NCI-H526 treated with DMSO at 0.1 percent for 48 hours (cell line): ENCODE results near the gene KRT79.
"Not testable (repeated sequence)": the region's sequence is repeated elsewhere in the genome, so short reads cannot be mapped to it uniquely, and the experiment has no call there.

ENCODE experiments used
- DNase-seq: peaks from one replicate; lab custom pipeline; 2025; lab: John Stamatoyannopoulos, UW

The KRT79 gene

DNA sequence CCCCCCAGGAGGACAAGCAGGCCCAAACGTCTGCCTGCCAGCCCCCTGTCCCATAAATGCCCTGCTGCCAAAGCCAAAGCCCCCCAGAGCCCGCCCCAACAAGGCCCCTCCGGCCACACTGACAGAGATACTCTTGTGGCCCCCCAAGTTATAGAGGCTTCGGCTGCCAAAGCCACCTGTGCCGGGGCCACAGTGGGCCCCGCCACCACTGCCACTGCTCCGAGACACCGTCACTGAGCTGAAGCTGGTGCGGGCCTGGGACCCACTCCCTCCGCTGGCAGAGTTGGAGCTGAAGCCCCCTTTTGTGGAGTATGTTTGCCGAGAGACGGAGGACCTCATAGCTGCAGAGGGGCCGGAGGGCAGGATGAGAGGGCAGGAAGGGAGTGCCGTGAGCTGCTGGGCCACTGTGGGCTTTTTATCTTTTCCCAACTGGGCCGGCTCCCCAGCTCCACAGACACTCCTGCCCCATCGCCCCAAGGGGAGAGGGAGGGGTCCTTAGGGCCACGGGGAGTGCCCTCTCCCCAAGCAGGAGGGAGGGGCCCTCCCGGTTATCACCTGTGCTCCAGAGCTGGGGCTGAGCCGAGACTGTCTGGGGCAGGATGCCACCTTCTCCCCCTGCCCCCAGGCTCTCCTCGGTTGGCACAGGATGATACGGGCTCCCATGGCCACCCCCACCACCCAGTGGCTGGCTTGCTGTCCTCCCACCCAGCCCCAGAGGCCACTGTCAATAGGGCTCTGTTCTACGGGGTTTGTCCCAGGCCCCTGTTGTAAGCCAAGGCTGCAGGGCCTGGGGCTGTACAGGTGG lies at the start of gene KRT79:
Gene KRT79 (minus strand): TSS at position 390 of the 805 bp plus-strand sequence. CDS start 51 bp downstream, at position 339.
- no peak for DNase-seq

DNA sequence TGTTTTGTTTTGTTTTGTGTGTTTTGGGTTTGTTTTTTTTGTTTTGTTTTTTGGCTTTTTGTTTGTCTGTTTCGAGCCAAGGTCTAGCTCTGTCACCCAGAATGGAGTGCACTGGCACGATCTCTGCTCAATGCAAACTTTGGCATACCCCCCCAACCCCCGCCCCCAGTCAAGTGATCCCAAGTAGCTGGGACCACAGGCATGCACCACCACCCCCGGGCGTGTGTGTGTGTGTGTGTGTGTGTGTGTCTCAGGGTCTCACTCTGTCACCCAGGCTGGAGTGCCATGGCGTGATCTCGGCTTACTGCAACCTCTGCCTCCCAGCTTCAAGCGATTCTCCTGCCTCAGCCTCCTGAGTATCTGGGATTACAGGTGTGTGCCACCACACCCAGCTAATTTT lies 46.4 kb upstream of the KRT79 start:
- not testable (repeated sequence) for DNase-seq

DNA sequence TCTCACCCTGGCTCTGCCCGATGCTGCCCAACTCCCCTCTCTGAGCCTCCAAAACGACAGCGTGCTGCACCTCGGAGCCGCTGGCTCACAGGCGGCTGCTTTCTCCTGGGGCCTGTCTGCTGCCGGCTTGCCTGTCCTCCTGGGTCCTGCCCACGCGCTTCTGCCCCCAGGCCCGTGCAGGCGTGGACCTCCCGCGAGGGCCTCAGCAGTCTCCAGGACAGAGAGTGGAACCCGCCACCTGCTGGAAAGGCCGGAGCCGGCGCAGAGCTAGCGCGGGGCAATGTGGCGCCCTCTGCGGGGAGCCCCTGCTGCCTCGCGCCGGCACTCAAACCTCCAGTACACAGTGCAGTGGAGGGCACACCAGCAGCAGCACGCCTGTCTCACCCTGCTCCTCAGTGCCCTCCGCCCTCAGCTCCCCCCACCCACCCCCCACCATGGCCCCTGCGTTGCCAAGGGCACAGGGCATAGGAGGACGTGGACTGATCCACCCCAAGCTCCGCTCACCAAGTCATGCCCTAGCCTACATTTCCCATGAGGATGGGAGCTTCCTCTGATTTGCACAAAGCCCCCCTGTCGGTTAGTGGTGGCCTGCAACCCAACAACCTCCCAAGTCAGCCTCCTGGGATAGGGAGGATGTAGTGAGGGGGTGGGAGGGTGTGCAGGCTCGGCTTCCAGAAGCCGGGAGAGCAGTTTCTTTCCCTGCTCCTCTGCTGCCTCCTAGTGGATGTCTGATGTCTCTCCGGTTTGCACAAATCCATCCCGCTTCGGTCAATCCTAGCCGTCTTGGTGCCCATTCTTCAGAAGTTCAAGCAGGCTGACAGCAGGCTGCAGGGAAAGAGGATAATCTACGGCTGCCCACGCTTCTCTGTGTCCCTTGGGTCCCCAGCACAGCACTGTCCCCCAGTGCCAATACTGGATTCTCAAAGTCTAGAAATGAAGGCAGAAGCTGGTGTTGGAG lies 45.6 kb upstream of the KRT79 start:
- peak; percentile 86 for DNase-seq

DNA sequence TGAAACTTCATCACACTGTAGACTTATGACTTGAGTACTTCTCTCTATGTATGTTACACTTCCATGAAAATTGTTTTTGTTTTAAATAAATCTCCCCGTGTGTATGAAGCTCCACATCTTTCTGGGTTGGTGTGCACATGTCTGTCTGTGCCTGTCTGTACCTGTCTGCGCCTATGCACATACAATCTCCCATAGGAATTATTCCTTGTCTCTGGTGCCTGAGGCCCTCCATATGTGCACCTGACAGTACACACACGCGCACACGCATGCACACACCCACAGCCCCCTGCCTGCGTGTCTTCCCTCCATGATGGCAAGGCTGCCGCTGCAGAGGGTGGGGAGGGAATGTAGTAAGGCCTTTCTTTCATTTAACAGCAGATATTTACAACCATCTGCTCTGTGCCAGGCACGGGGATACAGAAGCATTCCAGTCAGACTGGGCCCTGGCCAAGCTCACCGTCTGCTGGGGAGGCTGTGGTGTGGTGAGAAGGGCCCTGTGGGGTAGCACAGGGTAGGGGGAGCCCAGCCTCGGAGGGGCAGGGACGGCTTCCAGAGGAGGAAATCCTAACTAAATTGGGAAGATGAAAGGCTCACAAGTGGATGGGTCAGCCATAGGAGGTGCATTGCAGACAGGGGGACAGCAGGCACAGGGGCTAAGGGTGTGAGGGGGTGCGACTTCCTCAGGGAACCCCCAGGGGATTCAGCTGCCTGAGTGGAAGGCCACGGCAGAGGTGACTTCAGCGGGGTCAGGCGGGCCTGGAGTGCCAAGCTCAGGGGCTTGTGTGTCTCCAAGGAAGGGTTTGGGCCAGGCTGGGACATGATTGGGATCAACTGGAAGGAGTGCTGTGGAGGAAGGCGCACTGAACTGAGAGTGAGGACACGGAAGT lies 44.6 kb upstream of the KRT79 start:
- DNase-seq: no peak

DNA sequence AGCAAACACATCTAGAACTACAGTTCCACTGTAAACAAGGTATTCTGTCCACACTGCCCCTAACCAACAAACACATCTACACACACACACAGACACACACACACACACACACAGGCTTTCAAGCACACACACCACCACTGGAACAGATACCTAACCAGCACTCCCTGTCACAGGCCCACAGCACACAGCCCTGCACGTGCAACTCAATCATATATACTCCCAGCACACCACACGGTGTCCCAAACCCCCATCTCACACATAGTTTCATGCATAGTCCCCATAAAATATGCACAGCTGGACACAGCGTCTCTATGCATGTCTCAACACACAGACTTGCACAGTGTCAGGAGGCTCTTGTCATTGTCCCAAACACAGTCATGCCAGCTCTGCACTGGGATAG lies 43.1 kb upstream of the KRT79 start:
- DNase-seq: no peak

DNA sequence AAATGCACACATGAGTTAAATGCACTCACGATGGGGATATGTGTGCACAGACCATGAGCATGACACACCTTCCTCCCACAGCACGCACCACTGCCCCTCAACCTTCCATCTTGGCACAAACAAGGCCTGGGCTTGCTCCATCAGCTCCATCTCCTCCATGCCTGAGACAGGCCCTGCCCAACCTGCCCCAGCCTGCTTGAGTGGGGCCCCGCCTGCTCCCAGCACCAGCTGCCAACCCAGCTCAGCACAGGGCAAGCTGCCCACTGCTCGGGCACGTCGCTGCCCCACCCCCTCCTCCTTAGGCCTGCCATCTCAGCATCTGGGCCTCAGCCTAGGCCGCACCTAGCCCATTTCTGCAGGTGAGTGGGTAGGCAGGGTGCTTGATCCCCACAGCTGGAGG lies 42.3 kb upstream of the KRT79 start:
- no peak for DNase-seq

DNA sequence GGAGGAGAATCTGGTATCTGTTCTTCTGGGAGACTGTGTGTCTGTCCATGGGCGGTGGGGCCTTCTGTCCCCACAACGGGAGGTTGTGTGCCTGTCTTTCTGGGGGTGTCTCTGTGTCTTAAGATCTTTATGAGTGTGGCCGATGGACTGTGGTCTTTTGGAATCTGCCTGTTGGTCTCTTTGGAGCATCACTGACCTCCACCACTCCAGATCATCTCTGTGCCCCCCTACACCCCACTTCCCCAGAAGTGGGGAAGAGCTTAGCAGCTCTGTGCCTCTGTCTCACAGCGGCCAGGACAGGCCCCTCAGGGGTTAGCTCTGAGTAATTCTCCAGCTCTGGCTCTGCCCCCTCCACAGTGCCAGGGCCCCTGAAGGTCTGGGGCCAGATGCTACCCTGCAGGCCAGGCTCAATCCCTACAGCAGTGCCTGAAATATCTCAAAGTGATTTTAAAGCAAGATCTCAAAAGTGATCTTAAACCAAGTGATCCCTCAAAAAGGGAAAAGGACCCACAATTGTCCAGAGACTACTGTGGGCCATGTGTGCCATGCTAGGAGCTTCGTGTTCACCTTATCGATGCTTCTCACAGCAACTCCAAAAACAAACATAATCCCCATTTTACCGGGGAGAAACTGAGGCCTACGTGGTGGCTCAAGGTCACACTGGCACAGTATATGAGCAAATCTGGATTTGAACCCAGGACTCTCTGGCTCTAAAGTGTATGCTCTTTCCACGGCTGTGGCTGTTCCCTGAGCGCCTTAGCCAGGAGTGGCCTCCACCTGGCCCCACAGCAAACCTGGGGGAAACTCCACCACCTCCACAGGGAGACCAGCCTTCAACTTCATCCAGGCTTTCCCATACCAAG lies 40.7 kb upstream of the KRT79 start:
- no peak for DNase-seq

DNA sequence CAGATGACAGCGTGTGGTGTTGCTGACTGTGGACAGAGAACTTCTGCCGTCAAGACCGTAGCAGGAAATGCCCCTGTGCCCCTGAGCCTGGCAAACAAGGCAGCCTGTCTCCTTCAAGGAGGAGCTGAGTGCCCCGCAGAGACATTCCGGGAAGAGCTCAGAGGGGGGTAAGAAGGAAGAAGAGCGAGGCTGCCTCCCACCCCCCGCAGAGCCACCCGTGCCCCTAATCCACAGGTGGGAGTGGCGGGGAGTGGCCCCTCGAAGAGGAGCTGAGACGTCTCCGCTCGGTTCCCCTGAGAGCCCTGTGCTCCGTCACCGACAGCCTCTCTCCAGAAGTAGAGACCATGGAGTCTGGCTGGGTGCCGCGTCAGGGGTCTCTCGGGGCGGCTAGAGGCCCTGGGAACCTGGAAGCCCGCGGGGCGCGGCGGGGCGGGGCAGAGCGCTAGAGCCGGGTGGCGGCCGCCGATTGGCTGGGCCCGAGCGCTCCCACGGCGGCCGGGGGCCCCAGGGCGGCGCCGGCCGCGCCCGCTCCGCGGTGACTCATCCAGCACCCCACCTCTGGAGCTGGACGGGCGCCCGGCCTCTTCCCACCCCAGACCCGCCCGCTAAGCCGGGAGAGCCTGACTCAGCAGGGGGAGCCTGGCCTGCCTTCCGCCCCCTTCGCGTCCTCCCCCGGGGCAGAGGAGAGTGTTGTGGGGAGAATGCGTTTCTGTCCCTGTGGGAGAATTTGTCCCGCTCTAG lies 39.9 kb upstream of the KRT79 start:
- DNase-seq: no peak

DNA sequence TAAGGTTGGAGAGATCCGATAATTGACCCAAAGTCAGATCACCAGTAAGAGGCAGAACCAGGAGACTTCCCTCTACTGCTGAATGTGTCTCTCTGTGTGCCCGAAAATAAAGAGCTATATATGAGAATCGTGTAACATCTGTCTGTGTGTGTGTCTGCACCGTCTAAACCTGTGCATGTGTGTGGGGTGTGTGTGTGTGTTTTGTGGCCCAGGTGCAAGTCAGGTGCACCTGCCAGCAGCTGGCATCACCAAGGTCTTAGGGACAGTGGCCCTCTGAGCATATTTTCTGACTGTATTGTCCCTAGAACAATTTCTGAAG lies 39.4 kb upstream of the KRT79 start:
- no peak for DNase-seq

DNA sequence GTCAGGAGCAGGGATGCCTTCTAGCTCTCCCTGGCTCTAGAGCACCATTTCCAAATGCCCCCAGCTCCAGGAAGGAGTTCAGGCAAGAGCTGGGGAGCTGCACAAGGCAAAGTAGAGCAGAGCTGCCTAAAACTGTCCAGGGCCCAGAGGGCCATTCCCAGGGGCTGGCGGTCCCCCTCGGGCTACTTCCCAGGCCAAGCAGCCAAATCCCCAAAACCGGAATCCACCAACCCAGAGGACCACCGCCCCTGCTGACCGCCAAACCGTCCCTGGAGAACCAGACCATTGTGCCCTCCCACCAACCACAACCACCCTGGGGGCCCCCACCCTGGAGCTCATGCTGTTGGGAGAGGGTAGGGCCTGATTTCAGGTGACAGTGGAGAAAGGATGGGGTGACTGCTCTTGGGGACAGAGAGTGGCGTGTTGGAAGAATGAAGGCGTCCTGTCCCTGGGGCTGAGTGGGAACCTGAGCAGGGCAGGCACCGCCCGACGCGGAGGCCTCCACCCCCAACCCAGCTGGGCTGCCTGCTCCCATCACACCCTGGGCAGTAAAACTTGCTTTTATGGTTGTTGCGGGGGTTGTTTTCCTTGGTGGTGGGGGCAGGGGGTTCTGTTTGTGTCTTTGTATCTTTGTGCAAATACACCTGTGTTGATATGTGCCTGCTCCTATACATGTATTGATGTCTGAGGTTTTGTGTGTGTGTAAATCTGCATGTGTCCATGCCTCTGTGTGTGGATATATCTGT lies 38.7 kb upstream of the KRT79 start:
- no peak for DNase-seq

DNA sequence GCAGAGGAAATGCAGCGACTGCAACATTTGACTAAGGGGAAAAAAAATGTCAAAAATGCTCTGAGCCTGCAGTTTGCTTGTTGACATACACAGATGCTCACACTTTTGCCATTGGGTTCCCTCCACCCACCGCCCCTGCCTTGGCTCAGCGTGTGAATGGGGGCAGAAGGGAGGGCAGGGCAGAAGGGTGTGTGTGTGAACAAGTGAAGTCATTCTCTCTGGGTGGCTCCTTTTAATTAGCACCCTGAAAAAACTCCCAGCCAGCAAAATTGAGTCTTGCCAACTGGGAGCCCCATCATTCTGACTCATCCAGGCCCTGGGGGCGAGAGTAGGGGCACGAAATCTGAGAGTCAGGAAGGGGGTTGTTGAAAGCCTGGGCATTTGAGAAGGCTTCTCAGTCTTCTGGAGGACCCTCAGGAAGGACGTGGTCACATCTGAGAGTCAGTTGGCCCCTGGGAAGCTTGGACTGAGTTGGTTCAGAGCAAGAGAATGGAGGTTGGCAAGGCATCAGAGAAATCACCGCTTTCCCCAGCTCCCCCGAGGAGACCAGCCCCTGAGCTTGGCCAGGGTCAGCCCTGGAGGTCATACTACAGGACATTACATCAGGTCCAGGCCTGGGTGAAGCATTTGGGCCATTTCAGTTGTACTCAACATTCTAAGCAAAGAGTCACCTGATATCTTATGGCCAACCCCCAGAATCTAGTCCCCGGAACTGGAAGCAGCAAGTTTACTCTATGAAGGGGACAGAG lies 37.4 kb upstream of the KRT79 start:
- no peak for DNase-seq

DNA sequence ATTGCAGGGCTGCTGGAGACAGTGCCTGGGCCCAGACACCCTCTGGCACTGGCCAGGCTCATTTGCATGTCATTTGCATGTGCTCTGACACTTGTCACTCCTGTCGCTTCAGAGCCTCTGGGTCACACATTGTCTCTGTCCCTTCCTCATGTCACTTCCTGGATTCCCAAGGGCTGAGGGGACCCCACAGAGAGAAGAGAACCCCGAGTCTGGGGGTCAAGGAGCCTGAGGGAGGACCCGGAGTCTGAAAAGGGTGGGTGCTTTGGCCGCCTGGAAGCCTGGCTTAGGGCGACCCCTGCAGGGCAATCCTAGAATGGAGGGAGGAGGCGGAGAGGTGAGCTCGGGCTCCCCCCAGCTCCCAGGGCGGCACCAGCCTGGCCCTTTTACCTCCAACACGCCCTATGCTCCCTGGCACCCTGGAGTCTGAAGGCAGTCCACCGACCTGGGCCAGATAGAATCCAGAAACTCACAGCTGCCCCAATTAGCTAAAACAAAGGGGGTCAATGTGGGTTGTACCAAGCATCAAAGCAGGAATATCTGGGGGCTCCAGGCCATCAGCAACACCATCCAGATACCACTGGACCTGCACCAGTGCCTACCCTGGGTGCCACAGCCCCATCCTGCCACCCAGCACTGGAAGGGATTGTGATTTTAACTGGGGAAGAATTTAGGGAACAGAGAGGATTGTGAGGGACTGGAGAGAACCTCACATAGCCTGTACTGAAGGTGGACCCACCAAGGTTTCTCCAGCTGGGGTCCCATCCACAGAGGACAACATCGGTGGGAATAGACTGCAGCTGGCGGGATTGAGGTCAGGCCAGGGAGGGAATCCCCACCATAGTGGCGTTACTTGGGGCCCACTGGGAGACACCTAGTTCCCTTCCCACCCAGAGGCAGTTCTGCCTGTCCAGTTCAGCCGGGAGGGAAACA lies 36.5 kb upstream of the KRT79 start:
- peak; percentile 93 for DNase-seq

DNA sequence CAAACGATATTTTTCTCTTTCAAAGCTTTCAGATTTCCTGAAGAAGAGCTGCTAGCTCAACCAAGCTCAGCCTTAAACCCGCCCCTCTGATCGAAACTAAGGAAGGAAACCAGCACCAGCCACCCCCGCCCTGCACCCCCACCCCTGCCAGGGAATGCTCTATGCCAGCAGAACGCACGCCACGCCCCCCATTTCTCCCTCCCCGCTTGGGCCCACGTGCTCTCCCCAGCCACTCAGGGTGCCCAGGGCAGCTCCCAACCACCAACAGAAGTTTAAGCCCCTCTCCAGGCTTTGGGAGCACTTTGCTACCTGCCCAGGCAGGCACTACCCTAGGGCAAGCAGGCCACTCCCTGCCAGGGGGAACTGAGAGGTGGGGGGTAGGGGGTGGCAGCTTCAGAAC lies 33.5 kb upstream of the KRT79 start:
- DNase-seq: no peak

DNA sequence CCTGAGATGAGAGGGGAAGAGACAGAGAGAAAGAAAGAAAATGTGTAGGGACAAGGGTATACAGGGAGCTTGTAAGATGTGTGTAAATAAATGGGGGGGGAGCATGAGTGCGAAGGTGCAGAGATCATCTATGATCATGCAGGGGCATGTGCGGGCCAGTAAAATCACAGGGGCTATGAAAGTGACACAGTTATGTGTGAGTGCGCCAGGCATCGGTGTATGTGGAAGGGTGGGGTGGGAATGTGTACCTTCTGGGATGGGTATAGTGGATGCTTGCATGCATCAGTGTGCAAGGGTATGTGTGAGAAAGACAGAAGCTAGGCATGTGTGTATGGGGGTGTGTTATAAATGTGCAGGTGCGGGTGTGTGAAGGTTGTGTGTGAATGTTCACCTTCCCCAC lies 33.0 kb upstream of the KRT79 start:
- DNase-seq: no peak

DNA sequence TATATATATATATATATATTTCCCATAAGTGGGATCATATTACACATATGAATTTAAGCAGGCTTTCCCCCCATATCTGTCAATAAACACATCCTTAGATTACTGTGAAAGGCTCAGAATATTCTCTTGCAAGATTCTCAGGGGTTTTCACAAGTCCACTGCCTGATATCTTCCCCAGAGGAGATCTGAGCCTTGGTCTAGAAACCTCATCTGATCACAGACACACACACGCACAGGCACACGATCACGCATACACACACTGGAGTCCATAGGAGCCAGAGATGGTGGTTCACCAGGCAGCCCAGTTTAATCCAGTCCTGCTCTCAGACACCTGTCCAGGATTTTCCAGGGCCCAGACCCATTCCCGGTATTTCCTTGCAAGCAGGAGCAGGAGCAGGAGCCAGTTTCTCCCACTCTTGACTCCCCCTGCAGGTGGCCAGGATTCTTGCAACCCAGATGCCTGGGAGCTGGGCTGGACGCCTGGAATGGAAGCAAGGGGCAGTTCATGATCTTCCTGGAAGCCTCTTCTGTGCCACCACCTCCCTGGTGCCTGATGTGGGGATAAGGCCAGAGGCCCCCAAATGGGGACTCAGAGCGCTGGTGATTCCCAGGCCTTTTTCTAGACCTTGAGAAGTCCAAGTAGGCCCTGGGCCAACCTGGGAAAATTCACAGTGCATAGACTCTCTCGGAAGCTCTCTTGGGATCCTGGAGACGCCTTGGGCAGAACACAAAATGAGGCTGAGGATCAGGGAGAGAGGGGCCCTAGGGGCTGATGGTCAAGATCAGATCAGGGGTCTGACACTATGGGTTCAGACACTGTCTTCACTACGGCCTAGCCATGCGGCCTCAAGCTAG lies 31.2 kb upstream of the KRT79 start:
- peak; percentile 76 for DNase-seq

DNA sequence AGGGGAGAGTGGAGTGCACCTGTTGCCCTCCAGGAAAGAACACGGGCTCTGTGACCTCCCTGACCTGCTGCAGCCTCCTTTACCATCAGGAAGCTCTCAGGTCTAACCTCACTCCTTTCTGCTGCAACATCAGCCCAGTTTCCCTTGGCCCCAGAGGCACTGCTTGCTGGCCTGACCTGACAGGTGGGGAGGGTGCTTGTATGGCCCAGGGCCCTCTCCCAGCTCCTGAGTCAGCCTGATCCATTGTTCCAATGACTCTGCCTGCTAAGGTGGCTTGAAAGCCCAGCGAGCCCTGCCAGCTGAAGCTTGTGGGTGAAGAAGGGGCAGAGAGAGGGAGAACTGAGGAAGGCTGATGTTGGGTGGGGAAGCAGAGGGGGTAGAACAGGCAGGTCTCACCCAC lies 27.9 kb upstream of the KRT79 start:
- DNase-seq: no peak

DNA sequence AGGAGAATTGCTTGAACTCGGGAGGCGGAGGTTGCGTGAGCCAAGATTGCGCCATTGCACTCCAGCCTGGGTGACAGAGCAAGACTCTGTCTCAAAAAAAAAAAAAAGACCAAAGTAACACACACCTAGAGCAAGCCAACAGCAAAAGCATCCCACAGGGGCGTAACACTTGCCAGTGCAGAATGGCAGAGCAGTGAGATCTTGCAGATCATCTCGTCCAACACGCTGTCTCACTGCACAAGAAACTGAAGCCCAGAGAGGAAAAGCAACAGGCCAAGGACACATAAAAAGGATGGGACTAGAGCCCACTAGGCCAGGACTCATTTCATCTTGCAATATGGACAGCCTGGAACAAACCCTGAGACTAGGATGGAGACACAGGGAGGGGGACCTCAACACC lies 27.4 kb upstream of the KRT79 start:
- no peak for DNase-seq
